Measurements from ENCODE around the gene RGL3.
A peak's percentile ranks its signal among the peaks of the same experiment; 100 is the strongest.
"Not testable (repeated sequence)": the region's sequence is repeated elsewhere in the genome, so short reads cannot be mapped to it uniquely, and the experiment has no call there.

RGL3 gene

DNA sequence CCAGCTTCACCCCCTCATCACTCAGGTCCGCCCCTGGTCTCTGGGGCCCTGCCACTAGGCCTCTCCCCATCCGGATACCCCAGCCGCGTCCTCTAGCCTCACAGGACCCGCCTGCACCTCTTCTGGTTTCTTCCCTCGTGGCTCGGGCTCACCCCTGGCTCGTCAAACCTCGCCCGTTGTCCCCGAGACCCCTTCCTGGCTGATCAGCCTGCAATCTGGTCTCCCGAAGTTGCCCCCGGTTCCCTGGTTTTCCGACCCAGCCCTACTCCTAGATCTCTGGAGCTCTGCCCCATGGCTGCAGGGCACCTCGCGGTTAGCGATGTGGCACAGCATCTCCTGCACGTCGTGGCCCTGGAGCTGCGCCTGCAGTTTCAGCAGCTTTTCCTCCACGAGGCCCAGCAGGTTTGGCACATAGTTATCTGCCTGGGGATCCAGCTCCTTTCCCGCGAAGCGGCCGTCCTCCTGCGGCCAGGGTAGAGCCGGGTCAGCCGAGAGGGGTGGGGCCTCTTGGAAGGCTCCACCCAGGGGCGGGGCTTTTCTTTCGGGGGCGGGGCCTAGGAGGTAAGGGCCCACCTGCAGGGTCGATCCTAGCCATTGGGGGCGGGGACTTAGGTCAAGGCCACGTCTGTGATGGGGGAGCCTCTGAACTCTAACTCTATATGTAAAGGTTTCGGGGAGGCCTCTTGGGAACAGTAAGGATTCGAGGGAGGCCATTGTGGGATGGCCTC lies 2.4 kb upstream of the RGL3 start:
- Mint-ChIP-seq H3K4me3 (peak overlapping the region; percentile 75), H3K27ac (ENCODE audit: low read depth) (no peak overlapping the region), H3K36me3 (ENCODE audit: insufficient read depth) (no peaks in the 10 kb centered on the region), H3K4me1 (peaks cover 35% of the 10 kb centered on the region), H3K27me3 (peaks cover 76% of the 10 kb centered on the region), H3K9me3 (no peaks in the 10 kb centered on the region)
- ATAC-seq (replicated peaks; ENCODE audit: extremely low read depth, poor library complexity, severe bottlenecking) (peak; percentile 37), DNase-seq (ENCODE audit: low spot score in 2 of 2) (peak in 1 of 2 donors; percentile 20)

DNA sequence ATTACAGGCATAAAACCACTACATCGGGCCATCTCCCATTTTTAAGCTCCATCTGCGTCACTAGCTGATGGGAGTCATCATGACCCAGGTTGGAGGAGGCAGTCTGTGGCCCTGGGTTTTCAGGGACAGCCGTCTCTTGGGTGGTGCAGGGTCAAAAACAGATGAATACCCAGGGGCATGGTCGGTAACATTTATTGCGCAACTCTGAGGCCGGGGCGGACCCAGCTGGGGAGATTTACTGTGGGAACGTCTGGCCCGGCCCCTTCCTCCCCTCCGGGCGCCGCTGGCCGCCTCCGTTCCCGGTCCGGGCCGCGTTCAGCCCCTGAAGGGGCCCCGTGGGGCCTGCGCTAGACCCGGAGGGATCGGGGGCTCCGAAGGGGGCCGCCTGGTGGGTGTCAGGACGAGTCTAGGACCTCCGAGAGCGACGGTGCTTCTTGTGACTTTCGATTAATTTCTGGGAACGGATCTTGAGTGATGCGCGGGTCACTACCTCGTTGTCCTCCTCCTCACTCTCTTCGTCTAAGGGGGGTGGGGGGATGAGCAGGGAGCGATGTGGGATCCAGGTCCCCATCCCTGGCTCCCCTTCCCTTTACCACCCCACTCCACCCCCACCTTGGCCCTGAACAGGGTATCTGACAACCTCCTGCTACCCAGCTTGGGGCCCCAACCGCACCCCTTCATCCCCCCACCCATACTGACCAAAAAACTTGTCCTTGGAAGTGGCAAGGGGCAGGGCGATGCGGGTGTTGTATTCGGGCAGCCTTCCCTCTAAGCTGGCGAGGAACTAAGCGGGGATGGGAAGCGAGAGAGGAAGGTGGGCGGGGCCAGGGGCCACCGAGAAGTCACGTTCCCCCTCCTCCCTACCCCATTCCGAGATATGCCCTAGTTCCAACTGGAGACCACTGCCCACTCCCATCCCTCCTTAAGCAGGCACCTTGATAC lies 1.6 kb upstream of the RGL3 start:
- ATAC-seq (replicated peaks; ENCODE audit: extremely low read depth, poor library complexity, severe bottlenecking) (no peak), DNase-seq (ENCODE audit: low spot score in 2 of 2) (no peak)
- H3K4me3 Mint-ChIP-seq = peak overlapping the region; percentile 75
- no peaks in the 10 kb centered on the region for H3K36me3 Mint-ChIP-seq (ENCODE audit: insufficient read depth)
- peaks cover 35% of the 10 kb centered on the region for H3K4me1 Mint-ChIP-seq
- H3K9me3 Mint-ChIP-seq = no peaks in the 10 kb centered on the region
- no peak overlapping the region for H3K27ac Mint-ChIP-seq (ENCODE audit: low read depth)
- H3K27me3 Mint-ChIP-seq = peaks cover 83% of the 10 kb centered on the region

DNA sequence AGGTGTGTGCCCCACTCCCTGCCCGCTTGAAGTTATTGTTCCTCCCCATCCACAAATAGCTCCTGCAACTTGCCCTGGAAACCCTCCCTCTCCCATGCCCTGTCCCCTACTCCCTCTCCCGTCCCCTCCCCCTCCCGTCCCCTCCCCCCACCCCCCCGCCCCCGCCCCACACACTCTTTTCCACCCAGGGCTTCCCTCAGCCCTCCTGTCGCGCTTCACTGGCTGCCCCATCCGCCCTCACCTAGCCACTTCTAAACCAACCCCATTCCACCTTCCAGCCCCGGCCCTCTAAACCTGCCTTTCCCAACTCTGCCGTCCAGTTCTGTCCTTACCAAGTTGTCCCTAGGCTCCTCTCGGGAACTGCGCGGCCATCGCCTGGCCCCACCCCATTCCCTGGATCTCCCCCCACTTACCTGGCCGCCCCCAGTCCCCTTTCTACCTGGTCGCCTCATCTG lies 993 bp downstream of the RGL3 start:
- Mint-ChIP-seq H3K9me3 (no peaks in the 10 kb centered on the region), H3K36me3 (ENCODE audit: insufficient read depth) (no peaks in the 10 kb centered on the region), H3K4me3 (no peak overlapping the region), H3K4me1 (peaks cover 28% of the 10 kb centered on the region), H3K27me3 (peaks cover 72% of the 10 kb centered on the region), H3K27ac (ENCODE audit: low read depth) (no peak overlapping the region)
- DNase-seq (ENCODE audit: low spot score in 2 of 2) (no peak), ATAC-seq (replicated peaks; ENCODE audit: extremely low read depth, poor library complexity, severe bottlenecking) (no peak)

DNA sequence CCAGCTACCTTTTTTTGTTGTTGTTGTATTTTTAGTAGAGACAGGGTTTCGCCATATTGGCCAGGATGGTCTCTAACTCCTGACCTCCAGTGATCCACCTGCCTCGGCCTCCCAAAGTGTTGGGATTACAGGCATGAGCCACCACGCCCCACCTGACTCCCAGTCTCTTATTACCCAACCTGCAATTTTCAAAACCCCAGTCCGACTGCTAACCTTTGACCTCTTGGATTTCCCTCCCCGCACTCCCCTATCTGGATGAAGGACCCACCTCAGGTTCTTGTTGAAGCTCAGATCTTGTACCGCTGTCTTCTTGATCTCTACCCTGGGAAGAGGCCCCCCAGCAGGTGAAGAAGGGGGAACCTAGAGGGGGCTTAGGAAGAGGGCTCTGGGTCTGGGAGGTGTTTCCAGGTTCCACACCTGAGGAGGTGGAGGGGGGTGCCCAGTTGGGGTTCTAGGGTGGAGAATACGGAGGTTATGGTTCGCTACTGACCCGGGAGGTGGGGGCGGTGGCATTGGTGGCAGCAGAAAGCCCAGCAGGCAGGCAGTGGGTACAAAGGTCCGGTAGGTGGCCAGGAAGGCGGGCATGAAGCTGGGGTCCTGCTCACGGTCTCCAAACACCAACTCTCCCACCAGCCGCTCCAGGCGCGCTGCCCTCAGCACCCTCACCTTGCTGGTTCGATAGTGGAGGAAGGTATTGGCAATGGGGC lies 2.6 kb downstream of the RGL3 start:
- H3K27me3 Mint-ChIP-seq = peaks cover 56% of the 10 kb centered on the region

DNA sequence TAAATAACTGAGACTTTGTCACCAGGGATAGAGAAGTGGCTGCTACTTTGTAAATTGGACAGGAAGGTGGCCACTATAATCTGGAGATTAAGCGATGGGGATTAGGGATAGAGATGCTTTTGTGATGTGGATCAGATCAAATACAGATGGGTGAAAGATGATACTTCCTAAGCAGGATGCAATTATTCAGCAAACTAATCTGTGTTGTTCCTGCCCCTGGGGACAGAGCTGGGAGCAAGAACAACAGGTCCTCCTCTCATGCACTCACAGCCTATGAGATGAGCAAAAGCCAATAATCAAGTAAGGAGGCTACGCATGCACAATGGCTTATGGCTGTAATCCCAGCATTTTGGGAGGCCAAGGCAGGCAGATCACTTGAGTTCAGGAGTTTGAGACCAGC lies 4.6 kb downstream of the RGL3 start:
- no peak overlapping the region for H3K27ac Mint-ChIP-seq (ENCODE audit: low read depth)
- H3K9me3 Mint-ChIP-seq = no peaks in the 10 kb centered on the region
- DNase-seq (ENCODE audit: low spot score in 2 of 2) = no peak
- no peaks in the 10 kb centered on the region for H3K4me1 Mint-ChIP-seq
- H3K27me3 Mint-ChIP-seq = peaks cover 49% of the 10 kb centered on the region
- H3K36me3 Mint-ChIP-seq (ENCODE audit: insufficient read depth) = no peaks in the 10 kb centered on the region
- H3K4me3 Mint-ChIP-seq = no peak overlapping the region
- no peak for ATAC-seq (replicated peaks; ENCODE audit: extremely low read depth, poor library complexity, severe bottlenecking)

More for the DNA sequence above, 2.6 kb downstream of the RGL3 start:
- H3K27ac Mint-ChIP-seq (ENCODE audit: low read depth) = no peak overlapping the region
- no peaks in the 10 kb centered on the region for H3K9me3 Mint-ChIP-seq
- peaks cover 14% of the 10 kb centered on the region for H3K4me1 Mint-ChIP-seq
- no peak for ATAC-seq (replicated peaks; ENCODE audit: extremely low read depth, poor library complexity, severe bottlenecking)
- DNase-seq (ENCODE audit: low spot score in 2 of 2) = no peak
- H3K36me3 Mint-ChIP-seq (ENCODE audit: insufficient read depth) = no peaks in the 10 kb centered on the region
- H3K4me3 Mint-ChIP-seq = no peak overlapping the region

DNA sequence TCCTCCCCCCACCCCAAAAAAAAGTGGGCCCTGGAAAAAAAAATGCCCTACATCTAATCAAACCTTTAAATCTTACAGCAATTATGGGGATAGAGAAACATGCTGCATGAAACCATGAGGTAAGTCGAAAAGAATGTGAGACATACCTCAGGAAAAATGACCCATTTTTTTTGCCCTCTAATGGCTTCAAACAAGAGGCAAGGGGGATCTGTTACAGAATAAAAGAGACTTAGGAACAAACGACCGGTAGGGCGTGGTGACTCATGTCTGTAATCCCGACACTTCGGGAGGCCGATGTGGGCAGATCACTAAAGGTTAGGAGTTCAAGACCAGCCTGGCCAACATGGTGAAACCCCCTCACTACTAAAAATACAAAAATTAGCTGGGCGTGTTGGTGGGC lies 8.4 kb downstream of the RGL3 start:
- Mint-ChIP-seq H3K27me3 (peaks cover 23% of the 10 kb centered on the region), H3K9me3 (no peaks in the 10 kb centered on the region), H3K36me3 (ENCODE audit: insufficient read depth) (peaks cover 1% of the 10 kb centered on the region), H3K4me1 (no peaks in the 10 kb centered on the region), H3K27ac (ENCODE audit: low read depth) (no peak overlapping the region), H3K4me3 (no peak overlapping the region)
- DNase-seq (ENCODE audit: low spot score in 2 of 2) (no peak), ATAC-seq (replicated peaks; ENCODE audit: extremely low read depth, poor library complexity, severe bottlenecking) (no peak)

DNA sequence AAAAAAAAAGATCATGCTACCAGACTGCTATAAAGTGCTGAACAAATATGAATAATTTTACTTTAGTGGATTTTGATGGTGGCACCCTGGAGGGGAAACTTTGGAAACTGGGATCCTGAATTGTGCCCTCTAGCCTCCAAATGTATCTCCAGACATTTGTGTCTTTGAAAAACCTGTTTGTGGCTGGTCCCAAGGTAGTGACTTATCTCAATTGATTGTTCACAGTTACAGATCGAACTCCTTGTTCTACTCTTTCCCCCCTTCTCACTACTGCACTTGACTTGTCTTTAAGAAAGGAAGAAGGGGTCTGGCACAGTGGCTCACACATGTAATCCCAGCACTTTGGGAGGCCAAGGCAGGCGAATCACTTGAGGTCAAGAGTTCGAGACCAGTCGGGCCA lies 10.5 kb downstream of the RGL3 start:
- Mint-ChIP-seq H3K27me3 (peaks cover 23% of the 10 kb centered on the region), H3K27ac (ENCODE audit: low read depth) (no peak overlapping the region), H3K4me1 (no peaks in the 10 kb centered on the region), H3K36me3 (ENCODE audit: insufficient read depth) (peaks cover 1% of the 10 kb centered on the region), H3K9me3 (no peaks in the 10 kb centered on the region), H3K4me3 (no peak overlapping the region)
- DNase-seq (ENCODE audit: low spot score in 2 of 2) (no peak), ATAC-seq (replicated peaks; ENCODE audit: extremely low read depth, poor library complexity, severe bottlenecking) (no peak)

DNA sequence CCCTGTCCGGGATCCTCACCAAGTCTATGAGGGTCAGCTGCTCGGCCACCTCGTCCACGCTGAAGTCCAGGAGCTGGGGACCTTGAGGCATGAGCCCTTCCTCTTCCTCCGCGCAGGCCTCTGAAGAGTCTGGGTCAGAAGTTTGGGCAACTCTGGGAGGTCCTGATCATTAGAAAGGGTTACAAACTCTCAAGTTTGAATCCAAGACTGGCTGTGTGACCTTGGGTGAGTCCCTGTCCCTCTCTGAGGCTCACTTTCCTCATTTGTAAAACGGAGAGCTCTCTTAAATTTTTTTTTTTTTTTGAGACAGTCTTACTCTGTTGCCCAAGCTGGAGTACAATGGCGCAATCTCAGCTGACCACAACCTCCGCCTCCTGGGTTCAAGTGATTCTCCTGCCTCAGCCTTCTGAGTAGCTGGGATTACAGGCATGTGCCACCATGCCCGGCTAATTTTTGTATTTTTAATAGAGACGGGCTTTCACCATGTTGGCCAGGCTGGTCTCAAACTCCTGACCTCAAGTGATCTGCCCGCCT lies 12.3 kb downstream of the RGL3 start:
- not testable (repeated sequence) for ATAC-seq (replicated peaks; ENCODE audit: extremely low read depth, poor library complexity, severe bottlenecking); H3K9me3 Mint-ChIP-seq; DNase-seq (ENCODE audit: low spot score in 2 of 2); H3K4me1 Mint-ChIP-seq; H3K4me3 Mint-ChIP-seq; H3K27ac Mint-ChIP-seq (ENCODE audit: low read depth); H3K36me3 Mint-ChIP-seq (ENCODE audit: insufficient read depth)
- H3K27me3 Mint-ChIP-seq = peaks cover 23% of the 10 kb centered on the region

DNA sequence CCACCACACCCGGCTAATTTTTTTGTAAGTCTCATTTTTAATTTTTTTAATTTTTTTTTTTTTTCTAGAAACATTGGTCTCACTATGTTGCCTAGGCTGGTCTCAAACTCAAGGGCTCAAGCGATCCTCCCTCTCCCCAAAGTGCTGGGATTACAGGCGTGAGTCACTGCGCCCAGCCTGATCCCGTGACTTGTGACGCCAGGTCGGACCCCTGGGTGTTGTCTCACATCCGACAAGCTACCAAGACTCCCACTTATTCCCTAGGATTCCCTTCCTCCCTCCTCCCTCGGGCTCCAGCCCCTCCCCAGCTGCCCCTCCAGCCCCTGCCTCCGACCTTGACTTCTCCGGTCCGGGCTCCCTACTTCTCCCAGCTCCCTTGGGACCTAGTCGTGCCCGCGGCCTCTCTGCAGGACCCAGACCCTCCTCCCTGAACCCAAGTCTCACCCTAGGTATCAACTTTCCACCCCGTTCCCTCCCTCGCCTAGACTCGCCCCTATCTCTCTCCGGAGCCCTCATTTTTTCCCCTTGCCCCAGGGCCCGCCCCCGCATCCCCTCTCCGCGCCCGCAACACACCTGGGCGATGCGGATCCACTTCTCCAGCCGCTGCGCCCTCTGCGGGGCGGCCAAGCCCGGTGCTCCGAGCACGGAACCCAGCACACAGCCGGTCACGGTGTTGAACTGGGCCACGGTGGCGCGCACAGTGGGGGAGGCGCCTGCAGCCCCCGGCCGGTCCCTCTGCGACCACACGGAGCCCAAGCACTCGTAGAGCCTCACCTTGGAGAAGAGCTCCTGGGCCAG lies 13.1 kb downstream of the RGL3 start:
- ATAC-seq (replicated peaks; ENCODE audit: extremely low read depth, poor library complexity, severe bottlenecking) (no peak), DNase-seq (ENCODE audit: low spot score in 2 of 2) (no peak)
- Mint-ChIP-seq H3K27me3 (peaks cover 19% of the 10 kb centered on the region), H3K4me3 (no peak overlapping the region), H3K36me3 (ENCODE audit: insufficient read depth) (peaks cover 1% of the 10 kb centered on the region), H3K9me3 (no peaks in the 10 kb centered on the region), H3K27ac (ENCODE audit: low read depth) (no peak overlapping the region), H3K4me1 (no peaks in the 10 kb centered on the region)

DNA sequence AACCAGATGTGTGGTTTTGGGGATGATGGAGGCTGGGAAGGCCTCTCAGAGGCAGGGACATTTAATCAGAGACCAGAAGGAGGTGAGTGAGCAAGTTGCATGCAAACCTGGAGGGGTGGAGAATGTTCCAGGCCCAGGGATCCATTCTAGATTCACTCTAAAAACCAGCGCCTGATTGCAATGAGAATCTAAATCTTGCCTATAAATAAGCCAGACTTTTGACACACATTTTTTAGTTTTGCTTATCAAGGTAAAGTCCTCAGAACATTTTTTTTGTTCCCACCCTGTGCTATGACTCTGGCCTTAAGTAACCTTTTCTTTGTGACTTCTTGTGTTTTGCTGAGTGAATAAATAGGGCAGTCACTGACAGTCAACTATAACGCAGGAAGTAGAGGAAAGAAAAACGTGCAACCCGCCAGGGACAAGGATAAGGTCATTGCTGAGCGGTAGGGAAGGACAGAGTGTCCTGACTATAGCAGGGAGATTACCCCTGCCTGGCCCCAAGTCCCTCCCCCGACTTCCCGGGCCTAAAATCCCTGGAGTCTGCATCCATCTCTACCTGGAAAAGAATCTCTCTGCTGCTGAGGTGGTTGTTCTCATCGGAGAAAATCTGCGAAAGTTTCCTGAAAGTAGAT lies 14.4 kb downstream of the RGL3 start:
- Mint-ChIP-seq H3K36me3 (ENCODE audit: insufficient read depth) (peaks cover 3% of the 10 kb centered on the region), H3K27ac (ENCODE audit: low read depth) (no peak overlapping the region), H3K27me3 (peaks cover 18% of the 10 kb centered on the region), H3K4me1 (no peaks in the 10 kb centered on the region), H3K9me3 (no peaks in the 10 kb centered on the region), H3K4me3 (no peak overlapping the region)
- DNase-seq (ENCODE audit: low spot score in 2 of 2) (no peak), ATAC-seq (replicated peaks; ENCODE audit: extremely low read depth, poor library complexity, severe bottlenecking) (no peak)

DNA sequence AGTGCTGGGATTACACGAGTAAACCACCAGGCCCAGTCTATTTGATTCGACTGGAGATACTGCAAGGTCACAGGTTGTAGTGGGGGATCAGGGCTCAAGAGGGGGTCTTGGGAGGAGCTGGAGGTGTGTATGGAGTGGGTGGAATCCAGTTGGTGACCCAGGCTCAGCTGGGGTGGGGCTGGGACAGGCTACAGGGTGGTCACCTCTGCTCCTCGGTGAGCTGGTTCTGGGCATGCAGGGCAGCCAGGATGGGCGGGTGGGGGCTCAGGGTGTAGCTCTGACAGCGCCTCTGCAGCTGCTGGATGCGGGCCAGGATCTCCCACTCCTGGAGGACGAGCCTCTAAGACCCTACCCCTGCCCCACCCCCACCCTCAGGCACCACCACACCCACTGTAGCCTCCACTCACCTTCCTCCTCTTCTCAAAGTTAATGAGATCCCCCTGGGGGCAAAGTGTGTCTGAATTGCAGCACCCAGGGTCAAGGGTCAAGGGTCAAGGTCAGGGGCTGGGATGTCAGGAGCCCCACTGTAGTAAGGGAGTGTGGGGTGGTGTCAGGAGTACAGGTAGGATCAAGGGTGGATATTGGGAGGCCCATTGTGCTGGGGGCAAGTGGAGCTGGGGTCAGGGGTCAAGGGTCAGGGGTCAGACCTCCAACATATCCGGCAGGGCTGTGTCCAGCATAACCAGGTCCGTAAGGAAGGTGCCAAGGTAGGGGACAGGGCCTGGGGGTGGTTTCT lies 17.1 kb downstream of the RGL3 start:
- DNase-seq (ENCODE audit: low spot score in 2 of 2) (no peak), ATAC-seq (replicated peaks; ENCODE audit: extremely low read depth, poor library complexity, severe bottlenecking) (no peak)
- Mint-ChIP-seq H3K27ac (ENCODE audit: low read depth) (no peak overlapping the region), H3K36me3 (ENCODE audit: insufficient read depth) (peaks cover 3% of the 10 kb centered on the region), H3K4me3 (no peak overlapping the region), H3K9me3 (no peaks in the 10 kb centered on the region), H3K27me3 (peaks cover 19% of the 10 kb centered on the region), H3K4me1 (no peaks in the 10 kb centered on the region)
